Endothelial cell of umbilical vein (primary cell): ENCODE measurements around the gene KIAA1217. TPM values are rescaled to one million over a fixed set of nuclear protein-coding genes. Genes with fewer than 3 reads are reported as not detected.

Source experiments
- BruUV-seq: library from RNA; stranded (reverse); fragments of 400-500 nt; replicated peaks from 2 replicates; lab custom pipeline; 2021; lab: Mats Ljungman, UMichigan
- CTCF ChIA-PET: fragments of 300-600, 350-600 bp; sonication (Branson Sonifier 250); formaldehyde crosslinking; loops from one replicate; lab custom pipeline; 2021; ENCODE audit warnings: antibody characterized with exemption, inconsistent platforms; lab: Charles Lee
- POLR2A ChIA-PET: fragments of 300-600, 350-600 bp; sonication (Branson Sonifier 250); formaldehyde crosslinking; loops from one replicate; lab custom pipeline; 2021; ENCODE audit warnings: antibody characterized with exemption, inconsistent platforms; lab: Charles Lee
- DNase-seq: peaks from one replicate; pipeline ENCODE4 v3.0.0-alpha.2; 2011; ENCODE audit warnings: low read depth, low spot score
- FAIRE-seq: peaks from 2 replicates; lab custom pipeline; 2011; peaks lifted over from hg19 to GRCh38; lab: Jason Lieb, UNC
- H2AFZ ChIP-seq: 2 replicates; pipeline ENCODE4 v1.6.0; 2012; ENCODE audit warnings: low read depth, low read length, control low read depth, inconsistent platforms
- H3K27ac ChIP-seq: 2 replicates; pipeline ENCODE4 v1.5.1; 2011; ENCODE audit warnings: low read depth, mild to moderate bottlenecking, control low read depth, low read length, moderate library complexity; ENCODE audit not compliant: insufficient read depth
- H3K27me3 ChIP-seq, 2 experiments: 2 replicates each; pipeline versions ENCODE4 v1.6.0 to v1.6.1; 2011; ENCODE audit warnings: low read length in 2 of 2, mixed read lengths in 1 of 2; ENCODE audit not compliant: control insufficient read depth in 2 of 2, insufficient read depth in 2 of 2
- H3K36me3 ChIP-seq, 2 experiments: 2 replicates in 1 of 2; 3 replicates in 1 of 2; pipeline ENCODE4 v1.5.1; 2011; ENCODE audit warnings: low read length in 2 of 2, mild to moderate bottlenecking in 1 of 2, moderate library complexity in 1 of 2; ENCODE audit not compliant: control insufficient read depth in 2 of 2, insufficient read depth in 2 of 2; ENCODE audit errors: extremely low read depth in 1 of 2
- H3K4me1 ChIP-seq: 3 replicates; pipeline ENCODE4 v1.5.1; 2011; ENCODE audit warnings: mild to moderate bottlenecking, low read length; ENCODE audit not compliant: control insufficient read depth, insufficient read depth; ENCODE audit errors: extremely low read depth
- H3K4me2 ChIP-seq: 2 replicates; pipeline ENCODE4 v1.6.1; 2011; ENCODE audit warnings: low read length, control low read depth, mixed read lengths; ENCODE audit not compliant: insufficient read depth
- H3K4me3 ChIP-seq, 3 experiments: fragments of 200-600 bp in 1 of 3; sonication (generic), shearing (Covaris generic) in 1 of 3; replicated peaks in 1 of 3; 2 replicates each; pipeline ENCODE4 v1.5.1; 2011 to 2016; ENCODE audit warnings: control low read depth in 3 of 3, low read length in 3 of 3, mild to moderate bottlenecking in 2 of 3, inconsistent platforms in 1 of 3, low read depth in 1 of 3, moderate library complexity in 1 of 3; ENCODE audit not compliant: insufficient read depth in 1 of 3
- H3K79me2 ChIP-seq: 2 replicates; pipeline ENCODE4 v1.6.0; 2012; ENCODE audit warnings: low read length, inconsistent platforms; ENCODE audit not compliant: control insufficient read depth, insufficient read depth
- H3K9ac ChIP-seq: replicated peaks from 2 replicates; pipeline ENCODE3; 2011; ENCODE audit warnings: low read length, control low read depth; ENCODE audit not compliant: insufficient read depth; ENCODE audit errors: extremely low read depth
- H3K9me1 ChIP-seq: replicated peaks from 3 replicates; pipeline ENCODE4 v1.6.0; 2011; ENCODE audit warnings: mild to moderate bottlenecking, low read length; ENCODE audit not compliant: control insufficient read depth, insufficient read depth; ENCODE audit errors: extremely low read depth
- H3K9me3 ChIP-seq: replicated peaks from 2 replicates; pipeline ENCODE4 v1.5.1; 2012; ENCODE audit warnings: low read length, inconsistent platforms; ENCODE audit not compliant: control insufficient read depth, insufficient read depth
- H4K20me1 ChIP-seq: replicated peaks from 2 replicates; pipeline ENCODE3; 2011; ENCODE audit warnings: mild to moderate bottlenecking, low read length; ENCODE audit not compliant: control insufficient read depth, insufficient read depth; ENCODE audit errors: extremely low read depth
- EZH2 ChIP-seq: IDR thresholded peaks from 2 replicates; pipeline ENCODE4 v1.6.1; 2012; ENCODE audit warnings: borderline replicate concordance, low read depth, mild to moderate bottlenecking, moderate library complexity, low read length, inconsistent platforms; ENCODE audit not compliant: severe bottlenecking
- FOS ChIP-seq: IDR thresholded peaks from 2 replicates; pipeline ENCODE4 v1.6.1; 2011; ENCODE audit warnings: mild to moderate bottlenecking, low read length, moderate library complexity, borderline replicate concordance; ENCODE audit not compliant: insufficient read depth
- GATA2 ChIP-seq: IDR thresholded peaks from 2 replicates; pipeline ENCODE4 v1.7.0; 2011; ENCODE audit warnings: low read depth, mild to moderate bottlenecking, moderate library complexity, mixed read lengths, low read length; ENCODE audit not compliant: insufficient read length, insufficient read depth
- JUN ChIP-seq: IDR thresholded peaks from 2 replicates; pipeline ENCODE4 v1.6.1; 2011; ENCODE audit warnings: borderline replicate concordance, low read depth; ENCODE audit not compliant: insufficient read length, insufficient read depth
- MYC ChIP-seq: IDR thresholded peaks from one replicate; pipeline ENCODE4 v1.6.1; 2011; ENCODE audit warnings: mild to moderate bottlenecking, low read depth, low read length
- POLR2A ChIP-seq: IDR thresholded peaks from 2 replicates; pipeline ENCODE4 v1.6.1; 2012; ENCODE audit warnings: low read depth, mild to moderate bottlenecking, control low read depth, low read length
- POLR2AphosphoS5 ChIP-seq: IDR thresholded peaks from 2 replicates; pipeline ENCODE4 v1.6.1; 2012; ENCODE audit warnings: low read depth, mild to moderate bottlenecking, control low read depth, low read length, moderate library complexity; ENCODE audit not compliant: insufficient read depth
- dilution Hi-C: fragments of 300-500 bp; cut with MboI; formaldehyde crosslinking; loops from one replicate; pipeline ENCODE4 v1.15.0; 2019; ENCODE audit warnings: low sequenced_read_pairs; ENCODE audit not compliant: extremely low pct_ligation_motif_present
- intact Hi-C: fragments of 100-400 bp; cut with micrococcal nuclease; formaldehyde crosslinking; loops from one replicate; pipeline ENCODE4 v1.10.0; 2022
- polyA plus RNA-seq, 4 experiments: library from polyadenylated mRNA; depleted of rRNA in 3 of 4; stranded (reverse) in 3 of 4; unstranded in 1 of 4; fragments of >200 nt; gene quantifications; 2 replicates each; pipeline versions ENCODE4 v1.2.1 to v1.2.3, GENCODE V29; 2011 to 2012; ENCODE audit warnings: missing spikeins in 1 of 4
- total RNA-seq: library from RNA; stranded (reverse); gene quantifications from 2 replicates; pipeline ENCODE4 v1.2.3, GENCODE V29; 2021
- TF ChIP-seq, protein P1 (sequence below): IDR thresholded peaks from 2 replicates; pipeline ENCODE4 v1.6.1; 2011; ENCODE audit not compliant: insufficient read depth, insufficient read length
- TF ChIP-seq, protein P2 (sequence below), 2 donors: IDR thresholded peaks; 1 replicate in 1 of 2; 2 replicates in 1 of 2; pipeline ENCODE4 v1.5.1; 2011; ENCODE audit warnings: low read length in 2 of 2, mild to moderate bottlenecking in 2 of 2, moderate library complexity in 2 of 2, control low read depth in 1 of 2, inconsistent platforms in 1 of 2, low read depth in 1 of 2; ENCODE audit not compliant: insufficient read depth in 1 of 2; ENCODE audit errors: extremely low read depth in 1 of 2

Gene KIAA1217
- total and polyA plus RNA-seq, 2 donors (not counting 3 experiments of a cell fraction or from before 2014, with no cell fraction given), result 0.83 to 10.3 TPM

DNA sequence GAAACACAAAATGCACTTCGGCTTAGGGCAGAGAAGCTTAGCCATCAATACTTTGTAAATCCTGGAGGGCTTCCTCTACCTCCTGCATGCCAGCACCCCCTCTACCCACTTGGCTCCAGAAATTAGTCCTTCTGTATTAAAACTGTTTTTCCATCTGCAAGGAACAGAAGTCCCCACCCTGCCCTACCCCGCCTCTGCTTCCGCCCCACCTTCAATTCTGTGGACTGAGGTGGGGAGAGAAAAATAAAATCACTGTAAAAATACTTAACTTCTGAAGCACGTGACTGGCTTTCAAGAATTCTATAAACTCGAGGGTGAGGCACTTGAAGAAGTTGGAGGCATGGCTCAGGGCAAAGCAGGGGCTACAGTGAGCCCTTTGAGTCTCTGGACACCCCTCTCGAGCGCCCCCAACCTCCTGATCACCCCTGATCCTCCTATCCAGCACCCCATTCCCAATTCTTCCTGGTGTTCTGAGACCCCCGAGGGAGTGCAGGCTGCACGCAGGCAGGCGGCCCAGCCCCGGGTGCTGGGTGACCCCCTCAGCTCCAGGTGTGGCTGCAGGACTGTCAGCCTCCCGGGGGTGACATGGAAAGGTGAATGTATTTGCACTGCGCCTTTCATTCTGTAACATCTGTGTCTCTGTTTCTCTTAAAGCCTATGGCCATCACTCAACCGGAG is 7.3 kb upstream of the KIAA1217 start:
- H3K27ac ChIP-seq, result no peak overlapping the region
- no peaks in the 10 kb centered on the region for H3K79me2 ChIP-seq
- intact Hi-C loops, result no loop called here
- BruUV-seq, result no TSS peak
- FAIRE-seq (no peak), DNase-seq (no peak)
- TF ChIP-seq EZH2 (no peak), GATA2 (no peak), POLR2AphosphoS5 (no peak), FOS (no peak), POLR2A (no peak), MYC (no peak), JUN (no peak)
- TF ChIP-seq, protein P1, sequence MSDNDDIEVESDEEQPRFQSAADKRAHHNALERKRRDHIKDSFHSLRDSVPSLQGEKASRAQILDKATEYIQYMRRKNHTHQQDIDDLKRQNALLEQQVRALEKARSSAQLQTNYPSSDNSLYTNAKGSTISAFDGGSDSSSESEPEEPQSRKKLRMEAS, result no peak
- TF ChIP-seq, protein P2, sequence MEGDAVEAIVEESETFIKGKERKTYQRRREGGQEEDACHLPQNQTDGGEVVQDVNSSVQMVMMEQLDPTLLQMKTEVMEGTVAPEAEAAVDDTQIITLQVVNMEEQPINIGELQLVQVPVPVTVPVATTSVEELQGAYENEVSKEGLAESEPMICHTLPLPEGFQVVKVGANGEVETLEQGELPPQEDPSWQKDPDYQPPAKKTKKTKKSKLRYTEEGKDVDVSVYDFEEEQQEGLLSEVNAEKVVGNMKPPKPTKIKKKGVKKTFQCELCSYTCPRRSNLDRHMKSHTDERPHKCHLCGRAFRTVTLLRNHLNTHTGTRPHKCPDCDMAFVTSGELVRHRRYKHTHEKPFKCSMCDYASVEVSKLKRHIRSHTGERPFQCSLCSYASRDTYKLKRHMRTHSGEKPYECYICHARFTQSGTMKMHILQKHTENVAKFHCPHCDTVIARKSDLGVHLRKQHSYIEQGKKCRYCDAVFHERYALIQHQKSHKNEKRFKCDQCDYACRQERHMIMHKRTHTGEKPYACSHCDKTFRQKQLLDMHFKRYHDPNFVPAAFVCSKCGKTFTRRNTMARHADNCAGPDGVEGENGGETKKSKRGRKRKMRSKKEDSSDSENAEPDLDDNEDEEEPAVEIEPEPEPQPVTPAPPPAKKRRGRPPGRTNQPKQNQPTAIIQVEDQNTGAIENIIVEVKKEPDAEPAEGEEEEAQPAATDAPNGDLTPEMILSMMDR (IDR thresholded peaks at IDR 0.05; ENCODE audit: extremely low read depth in 1 of 2, insufficient read depth in 1 of 2, low read depth in 1 of 2, low read length in 2 of 2), result no peak
- H3K27me3 ChIP-seq, result no peaks in the 10 kb centered on the region
- dilution Hi-C loops, result no loop called here
- ChIA-PET CTCF (interaction anchor here (1.7 kb wide), 1 partner anchor 887 kb away, joined by 5 read pairs; no protein-coding TSS in a partner anchor), POLR2A (no interaction called here)
- H3K9me3 ChIP-seq, result no peaks in the 10 kb centered on the region
- H4K20me1 ChIP-seq, result no peaks in the 10 kb centered on the region
- no peaks in the 10 kb centered on the region for H3K9me1 ChIP-seq
- H3K36me3 ChIP-seq, result no peaks in the 10 kb centered on the region
- H2AFZ ChIP-seq, result no peak overlapping the region
- no peak overlapping the region for H3K4me2 ChIP-seq
- no peak overlapping the region for H3K4me3 ChIP-seq
- H3K9ac ChIP-seq, result no peak overlapping the region
- H3K4me1 ChIP-seq, result no peaks in the 10 kb centered on the region
